ENCODE results near the gene TPPP2.

DNA sequence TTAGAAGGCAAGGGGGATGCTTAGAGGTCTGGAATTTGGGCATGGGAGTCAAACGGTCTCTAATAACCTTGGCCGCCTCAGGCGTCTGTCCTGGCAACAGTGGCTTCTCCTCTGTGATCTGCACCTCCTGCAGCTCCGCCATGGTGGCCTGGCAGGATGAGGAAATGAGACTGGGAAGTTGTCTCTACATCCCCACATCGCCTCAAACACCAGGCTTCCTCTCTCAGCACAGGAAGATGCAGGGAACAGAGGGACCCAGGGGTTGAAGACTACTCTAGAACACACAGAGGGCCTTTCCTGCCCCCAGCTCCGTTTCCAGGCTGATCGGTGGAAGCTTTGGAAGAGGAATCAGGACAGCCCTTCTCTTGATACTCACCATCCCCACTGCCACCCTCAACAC lies 6.8 kb upstream of the TPPP2 start:
- TF ChIP-seq, protein P1, sequence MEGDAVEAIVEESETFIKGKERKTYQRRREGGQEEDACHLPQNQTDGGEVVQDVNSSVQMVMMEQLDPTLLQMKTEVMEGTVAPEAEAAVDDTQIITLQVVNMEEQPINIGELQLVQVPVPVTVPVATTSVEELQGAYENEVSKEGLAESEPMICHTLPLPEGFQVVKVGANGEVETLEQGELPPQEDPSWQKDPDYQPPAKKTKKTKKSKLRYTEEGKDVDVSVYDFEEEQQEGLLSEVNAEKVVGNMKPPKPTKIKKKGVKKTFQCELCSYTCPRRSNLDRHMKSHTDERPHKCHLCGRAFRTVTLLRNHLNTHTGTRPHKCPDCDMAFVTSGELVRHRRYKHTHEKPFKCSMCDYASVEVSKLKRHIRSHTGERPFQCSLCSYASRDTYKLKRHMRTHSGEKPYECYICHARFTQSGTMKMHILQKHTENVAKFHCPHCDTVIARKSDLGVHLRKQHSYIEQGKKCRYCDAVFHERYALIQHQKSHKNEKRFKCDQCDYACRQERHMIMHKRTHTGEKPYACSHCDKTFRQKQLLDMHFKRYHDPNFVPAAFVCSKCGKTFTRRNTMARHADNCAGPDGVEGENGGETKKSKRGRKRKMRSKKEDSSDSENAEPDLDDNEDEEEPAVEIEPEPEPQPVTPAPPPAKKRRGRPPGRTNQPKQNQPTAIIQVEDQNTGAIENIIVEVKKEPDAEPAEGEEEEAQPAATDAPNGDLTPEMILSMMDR (IDR thresholded peaks at IDR 0.05): no peak
- no peak for TF ChIP-seq POLR2A (IDR thresholded peaks at IDR 0.05)
- no peak for TF ChIP-seq POLR2AphosphoS5 (IDR thresholded peaks at IDR 0.05)
